ENCODE data around the gene LITAF. TPM values are rescaled to one million over a fixed set of nuclear protein-coding genes. Genes with fewer than 3 reads are reported as not detected.
"Not testable (repeated sequence)": the region's sequence is repeated elsewhere in the genome, so short reads cannot be mapped to it uniquely, and the experiment has no call there.

Gene LITAF
- total RNA-seq, 1 donor from 2014 or later = 242 TPM

DNA sequence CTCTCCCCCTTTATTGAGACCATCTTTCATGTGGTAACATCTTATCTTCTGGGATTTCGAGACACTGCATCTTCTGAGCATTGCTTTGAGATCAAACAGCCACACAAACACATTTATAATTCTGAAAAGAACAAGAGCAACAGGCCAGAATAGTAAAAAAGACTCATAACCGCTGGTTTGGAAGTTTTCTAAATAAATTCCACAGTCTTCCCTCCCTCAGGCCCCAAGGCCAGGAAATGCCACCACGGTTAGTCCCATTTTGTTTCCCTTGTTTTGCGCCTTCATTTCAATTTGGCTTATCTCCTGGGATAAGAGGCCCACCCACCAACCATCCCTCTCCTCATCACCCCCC is 25.3 kb downstream of the LITAF start:
- DNase-seq (no peak), ATAC-seq (no peak)
- Histone ChIP-seq H3K4me3 (no peak overlapping the region), H3K4me1 (peaks cover 42% of the 10 kb centered on the region), H3K36me3 (peaks cover 15% of the 10 kb centered on the region), H3K9me3 (no peaks in the 10 kb centered on the region), H3K27me3 (no peaks in the 10 kb centered on the region), H3K27ac (peak overlapping the region; percentile 24)
- intact Hi-C loops (cut with DNase I) = no loop called here
- TF ChIP-seq CTCF (IDR thresholded peaks at IDR 0.05) = no peak

DNA sequence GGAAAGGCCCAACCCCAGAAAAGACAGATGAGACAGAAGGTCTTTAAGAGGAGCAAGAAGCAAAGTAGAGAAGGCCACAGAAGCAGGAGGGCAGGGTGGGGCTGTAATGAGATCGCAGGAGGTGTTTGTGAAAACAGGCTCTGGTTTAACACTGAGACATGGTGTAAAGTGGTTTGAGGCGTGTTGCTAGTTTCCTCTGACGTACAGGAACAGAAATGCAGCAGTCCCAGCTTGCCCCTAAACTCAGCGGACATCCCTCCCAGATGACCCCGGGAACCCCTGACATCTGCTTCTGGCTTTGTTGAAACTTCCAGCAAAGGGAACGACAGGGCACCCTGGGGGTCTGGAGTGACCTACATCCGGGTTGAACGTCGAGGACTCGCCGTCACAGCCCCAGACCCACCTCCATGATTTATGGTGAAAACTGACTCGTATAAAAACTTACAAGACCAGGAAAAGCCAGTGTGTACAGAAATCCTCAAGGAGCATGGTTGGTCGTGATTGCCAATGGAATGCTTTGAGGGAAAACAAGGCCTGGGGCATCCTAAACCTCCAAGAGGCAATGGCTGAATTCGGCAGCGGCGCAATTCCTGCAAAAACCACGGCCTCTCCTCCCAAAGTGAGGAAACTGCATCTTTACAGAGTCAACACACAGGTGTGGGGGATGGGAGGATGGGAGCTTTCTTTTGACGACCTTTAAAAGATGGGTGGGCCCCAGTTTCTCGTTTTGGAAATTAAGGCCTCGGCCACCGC is 25.8 kb downstream of the LITAF start:
- H3K27ac ChIP-seq = peak overlapping the region; percentile 53
- H3K4me1 ChIP-seq = peaks cover 42% of the 10 kb centered on the region
- DNase-seq = peak; percentile 49
- no peak overlapping the region for H3K4me3 ChIP-seq
- H3K27me3 ChIP-seq = no peaks in the 10 kb centered on the region
- intact Hi-C loops (cut with DNase I) = no loop called here
- ATAC-seq = peak; percentile 66
- H3K9me3 ChIP-seq = no peaks in the 10 kb centered on the region
- H3K36me3 ChIP-seq = peaks cover 16% of the 10 kb centered on the region
- no peak for TF ChIP-seq CTCF (IDR thresholded peaks at IDR 0.05)

DNA sequence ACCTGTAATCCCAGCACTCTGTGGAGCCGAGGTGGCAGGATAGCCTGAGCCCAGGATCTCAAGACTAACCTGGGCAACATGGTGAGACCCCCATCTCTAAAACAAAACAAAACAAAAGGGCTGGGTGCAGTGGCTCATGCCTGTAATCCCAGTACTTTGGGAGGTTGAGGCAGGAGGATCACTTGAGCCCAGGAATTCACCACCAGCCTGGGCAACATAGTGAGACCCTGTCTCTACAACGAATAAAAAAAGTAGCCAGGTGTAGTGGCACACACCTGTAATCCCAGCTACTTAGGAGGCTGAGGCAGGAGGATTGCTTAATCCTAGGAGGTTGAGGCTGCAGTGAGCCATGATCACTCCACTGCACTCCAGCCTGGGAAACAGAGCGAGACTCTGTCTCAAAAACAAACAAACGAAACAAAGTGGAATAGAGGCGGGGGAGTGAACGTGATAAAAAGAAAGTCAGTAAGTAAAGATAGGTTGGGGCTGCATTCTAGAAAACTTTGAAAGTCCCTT is 28.4 kb downstream of the LITAF start:
- peaks cover 26% of the 10 kb centered on the region for H3K4me1 ChIP-seq
- DNase-seq; H3K4me3 ChIP-seq; ATAC-seq; intact Hi-C loops (cut with DNase I); H3K27me3 ChIP-seq; H3K9me3 ChIP-seq; H3K27ac ChIP-seq: not testable (repeated sequence)
- H3K36me3 ChIP-seq = peaks cover 37% of the 10 kb centered on the region

- no peaks in the 10 kb centered on the region for H3K9me3 ChIP-seq
- ATAC-seq (no peak), DNase-seq (no peak)
- H3K4me1 ChIP-seq = peaks cover 29% of the 10 kb centered on the region
- TF ChIP-seq CTCF (IDR thresholded peaks at IDR 0.05) = no peak
- intact Hi-C loops (cut with DNase I) = no loop called here
- no peaks in the 10 kb centered on the region for H3K27me3 ChIP-seq
- H3K36me3 ChIP-seq = peaks cover 42% of the 10 kb centered on the region
- H3K27ac ChIP-seq = no peak overlapping the region
- no peak overlapping the region for H3K4me3 ChIP-seq
Observed at GRCh38 chr16:11557801-11558200, 28.9 kb downstream of the LITAF start.

DNA sequence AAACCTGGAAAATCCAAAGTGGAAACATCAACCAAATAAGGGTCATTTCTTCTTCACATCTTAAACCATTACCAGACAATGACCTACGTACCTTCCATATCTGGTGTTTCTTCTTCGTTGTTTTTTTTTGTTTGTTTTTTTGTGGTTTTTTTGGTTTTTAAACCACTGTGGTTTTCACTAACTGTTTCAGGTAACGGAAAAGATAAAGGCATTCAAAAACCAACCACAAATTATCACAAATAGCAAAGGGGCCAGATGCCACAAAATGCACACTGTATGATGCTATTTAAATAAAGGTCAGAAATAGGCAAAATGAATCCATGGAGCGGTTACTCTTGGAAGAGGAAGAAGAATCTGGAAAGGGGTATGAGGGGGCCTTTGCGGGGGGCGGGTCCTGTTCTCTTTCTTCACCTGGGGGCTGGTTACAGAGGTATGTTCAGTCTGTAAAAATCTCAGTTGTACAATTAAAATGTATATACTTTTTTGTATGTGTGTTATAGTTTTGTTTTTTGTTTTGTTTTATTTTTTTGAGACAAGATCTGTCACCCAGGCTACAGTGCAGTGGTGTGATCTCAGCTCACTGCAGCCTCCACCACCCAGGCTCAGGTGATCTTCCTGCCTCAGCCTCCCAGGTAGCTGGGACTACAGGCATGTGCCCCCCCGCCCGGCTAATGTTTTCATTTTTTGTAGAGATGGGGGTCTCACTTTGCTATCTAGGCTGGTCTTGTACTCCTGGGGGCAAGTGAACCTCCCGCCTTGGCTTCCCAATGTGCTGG is 29.6 kb downstream of the LITAF start:
- no peak for DNase-seq
- intact Hi-C loops (cut with DNase I) = no loop called here
- H3K27ac ChIP-seq = no peak overlapping the region
- H3K4me3 ChIP-seq = no peak overlapping the region
- no peaks in the 10 kb centered on the region for H3K9me3 ChIP-seq
- peaks cover 49% of the 10 kb centered on the region for H3K36me3 ChIP-seq
- peaks cover 30% of the 10 kb centered on the region for H3K4me1 ChIP-seq
- ATAC-seq = no peak
- H3K27me3 ChIP-seq = no peaks in the 10 kb centered on the region
- no peak for TF ChIP-seq CTCF (IDR thresholded peaks at IDR 0.05)

- H3K4me1 ChIP-seq = peaks cover 37% of the 10 kb centered on the region
- H3K9me3 ChIP-seq = no peaks in the 10 kb centered on the region
- H3K4me3 ChIP-seq = no peak overlapping the region
- peaks cover 57% of the 10 kb centered on the region for H3K36me3 ChIP-seq
- TF ChIP-seq CTCF (IDR thresholded peaks at IDR 0.05) = no peak
- ATAC-seq (no peak), DNase-seq (no peak)
- H3K27me3 ChIP-seq = no peaks in the 10 kb centered on the region
- intact Hi-C loops (cut with DNase I) = no loop called here
- no peak overlapping the region for H3K27ac ChIP-seq
Observed at GRCh38 chr16:11556214-11556819, 30.4 kb downstream of the LITAF start.

Data from upper lobe of right lung (tissue), 1 donor.